GM06990 (cell line): ENCODE results near the gene GPN2.

Experiments
- DNase-seq: peaks from one replicate; pipeline ENCODE4 v3.0.0-alpha.2; 2011; ENCODE audit not compliant: insufficient read length; ENCODE audit errors: extremely low read depth
- H3K27me3 ChIP-seq: replicated peaks from 2 replicates; pipeline ENCODE4 v1.6.0; 2011; ENCODE audit warnings: low read length; ENCODE audit not compliant: control insufficient read depth, insufficient read depth
- H3K36me3 ChIP-seq: 2 replicates; pipeline ENCODE4 v1.5.1; 2011; ENCODE audit warnings: low read length; ENCODE audit not compliant: control insufficient read depth, insufficient read depth
- H3K4me3 ChIP-seq: replicated peaks from 2 replicates; pipeline ENCODE4 v1.5.1; 2011; ENCODE audit warnings: low read depth, mild to moderate bottlenecking, control low read depth, low read length
- CTCF ChIP-seq: IDR thresholded peaks from 2 replicates; pipeline ENCODE4 v1.5.1; 2011; ENCODE audit warnings: low read length, control low read depth, mild to moderate bottlenecking, inconsistent platforms; ENCODE audit not compliant: insufficient read depth, poor library complexity, severe bottlenecking

GPN2 gene

GRCh38 chr1:26915204-26915842, 25.2 kb upstream of the GPN2 start:
- DNase-seq = no peak
- no peak for TF ChIP-seq CTCF

GRCh38 chr1:26913754-26914619, 23.9 kb upstream of the GPN2 start, which contains the start of gene NR0B2:
Gene NR0B2 (minus strand): TSS chr1:26913975. CDS start chr1:26913940, 35 bp downstream.
- no peak for DNase-seq
- no peak within 1 kb of the TSS for H3K4me3 ChIP-seq

More at GRCh38 chr1:26915204-26915842, 25.2 kb upstream of the GPN2 start:
- H3K36me3 ChIP-seq = no peaks in the 10 kb centered on the region
- no peak overlapping the region for H3K4me3 ChIP-seq
- H3K27me3 ChIP-seq = no peaks in the 10 kb centered on the region

GRCh38 chr1:26913389-26913753, 23.3 kb upstream of the GPN2 start:
- Histone ChIP-seq H3K4me3 (no peak overlapping the region), H3K27me3 (no peaks in the 10 kb centered on the region), H3K36me3 (no peaks in the 10 kb centered on the region)
- no peak for DNase-seq
- TF ChIP-seq CTCF = no peak

More at GRCh38 chr1:26913754-26914619, 23.9 kb upstream of the GPN2 start, which contains the start of gene NR0B2:
- no peaks in the 10 kb centered on the region for H3K36me3 ChIP-seq
- no peak for TF ChIP-seq CTCF
- no peaks in the 10 kb centered on the region for H3K27me3 ChIP-seq

- Histone ChIP-seq H3K4me3 (no peak overlapping the region), H3K27me3 (no peaks in the 10 kb centered on the region), H3K36me3 (no peaks in the 10 kb centered on the region)
- TF ChIP-seq CTCF = no peak
- no peak for DNase-seq
Observed at GRCh38 chr1:26912147-26912490, 22.0 kb upstream of the GPN2 start.

- Histone ChIP-seq H3K36me3 (no peaks in the 10 kb centered on the region), H3K27me3 (no peaks in the 10 kb centered on the region), H3K4me3 (no peak overlapping the region)
- no peak for DNase-seq
- TF ChIP-seq CTCF = no peak
Observed at GRCh38 chr1:26911399-26912146, 21.5 kb upstream of the GPN2 start.
